H54 (cell line): ENCODE data around the gene CASK.
"Not testable (repeated sequence)": the region's sequence is repeated elsewhere in the genome, so short reads cannot be mapped to it uniquely, and the experiment has no call there.

Experiments
- DNase-seq: peaks from one replicate; pipeline ENCODE4 v3.0.0; 2011; ENCODE audit warnings: low spot score, mixed read lengths; ENCODE audit not compliant: insufficient read length
- FAIRE-seq: peaks from 3 replicates; lab custom pipeline; 2011; peaks lifted over from hg19 to GRCh38; lab: Jason Lieb, UNC
- POLR2A ChIP-seq: IDR thresholded peaks from 2 replicates; pipeline ENCODE4 v1.6.1; 2011; ENCODE audit warnings: low read depth, mild to moderate bottlenecking, low read length

The CASK gene

GRCh38 chrX:41692162-41692749 lies 231.1 kb downstream of the CASK start:
- TF ChIP-seq POLR2A: no peak
- DNase-seq (no peak), FAIRE-seq (no peak)

DNA sequence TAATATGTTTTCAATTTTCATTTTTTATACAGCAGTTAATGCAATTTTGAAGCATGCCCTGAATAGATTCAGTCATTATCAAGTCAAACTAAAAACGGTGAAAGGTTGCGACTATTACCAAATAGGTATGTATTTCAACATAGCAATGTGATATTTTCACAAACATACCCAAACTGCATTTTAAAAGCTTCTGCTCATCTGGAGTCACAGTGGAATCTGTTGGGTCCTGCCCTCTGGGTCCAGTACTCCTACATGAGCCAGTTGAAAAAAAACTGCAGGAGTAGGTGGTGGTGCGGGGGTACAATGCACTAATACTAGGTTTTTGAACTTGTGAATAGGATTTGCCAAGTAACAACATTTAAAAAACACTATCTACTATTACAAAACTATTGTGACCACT lies 233.6 kb downstream of the CASK start:
- TF ChIP-seq POLR2A: no peak
- FAIRE-seq: no peak
- no peak for DNase-seq

DNA sequence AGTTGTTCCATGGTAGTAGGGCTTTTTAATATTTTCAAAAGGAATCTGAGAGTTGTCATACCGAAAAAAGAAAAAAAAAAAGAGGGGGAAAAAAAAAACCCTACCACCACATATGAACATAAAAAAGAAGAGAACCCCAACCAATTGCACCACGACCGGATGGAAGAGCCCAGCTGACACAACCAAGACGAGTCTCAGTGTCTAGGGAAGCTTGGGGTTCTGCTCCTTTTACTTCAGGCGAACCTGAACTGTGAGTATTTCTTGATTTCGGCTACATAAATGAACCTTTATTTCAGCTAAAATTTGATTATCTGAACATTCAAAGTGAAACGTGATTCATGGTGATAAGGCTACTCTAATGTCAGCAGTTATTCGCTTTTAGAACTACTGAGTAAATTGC lies 234.5 kb downstream of the CASK start, which contains the start of gene GPR34:
Gene GPR34 (plus strand): TSS at position 139 of the 400 bp plus-strand sequence. CDS start 6,661 bp downstream, outside the sequence.
- no peak for FAIRE-seq
- no peak for TF ChIP-seq POLR2A
- DNase-seq: no peak

GRCh38 chrX:41688156-41688555 lies 235.2 kb downstream of the CASK start:
- TF ChIP-seq POLR2A: no peak
- FAIRE-seq (no peak), DNase-seq (no peak)

GRCh38 chrX:41686788-41687187 lies 236.6 kb downstream of the CASK start:
- DNase-seq (no peak), FAIRE-seq (no peak)
- TF ChIP-seq POLR2A: no peak

GRCh38 chrX:41684940-41685339 lies 238.4 kb downstream of the CASK start:
- TF ChIP-seq POLR2A: no peak
- DNase-seq (no peak), FAIRE-seq (no peak)

- DNase-seq: no peak
- no peak for TF ChIP-seq POLR2A
- FAIRE-seq: no peak
Observed at GRCh38 chrX:41684138-41684537, 239.2 kb downstream of the CASK start.

DNA sequence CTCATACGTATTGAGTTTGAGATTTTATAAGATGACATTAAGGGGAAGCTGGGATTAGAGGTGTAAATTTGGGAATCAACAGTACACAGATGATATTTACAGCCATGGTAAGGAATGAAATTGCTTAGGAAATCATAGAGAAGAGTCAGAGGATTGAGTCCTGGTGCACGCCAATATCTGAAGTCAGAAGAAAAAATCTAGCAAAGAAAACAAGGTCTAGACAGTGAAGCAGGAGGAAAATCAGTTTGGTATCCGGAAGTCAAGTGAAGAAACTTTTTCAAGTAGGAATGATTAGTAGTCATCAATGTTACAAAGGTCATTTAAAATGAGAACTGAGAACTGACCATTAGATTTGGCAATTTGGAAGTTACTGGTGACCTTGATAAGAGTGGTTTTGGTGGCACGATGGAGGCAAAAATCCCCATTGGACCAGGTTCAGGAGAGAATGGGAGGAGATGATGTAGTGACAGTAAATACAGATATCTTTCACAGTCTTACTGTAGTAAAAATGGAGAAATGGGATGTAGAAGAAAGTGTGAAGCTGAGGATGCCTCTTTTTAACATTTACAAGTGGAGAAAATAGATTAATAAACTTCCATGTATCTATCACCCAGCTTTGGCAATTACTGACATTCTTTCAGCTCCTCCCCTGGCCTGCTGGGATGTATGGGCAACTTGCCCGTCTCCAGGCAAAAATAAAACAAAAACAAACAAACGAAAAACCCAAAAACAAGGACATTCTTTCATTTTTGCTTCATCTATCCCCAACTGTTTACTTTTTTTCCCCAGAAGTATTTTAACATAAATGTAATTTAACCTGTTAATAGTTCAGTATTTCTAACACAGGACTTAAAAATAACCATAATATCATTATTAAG lies 245.9 kb downstream of the CASK start:
- DNase-seq: no peak
- FAIRE-seq: no peak
- TF ChIP-seq POLR2A: no peak

DNA sequence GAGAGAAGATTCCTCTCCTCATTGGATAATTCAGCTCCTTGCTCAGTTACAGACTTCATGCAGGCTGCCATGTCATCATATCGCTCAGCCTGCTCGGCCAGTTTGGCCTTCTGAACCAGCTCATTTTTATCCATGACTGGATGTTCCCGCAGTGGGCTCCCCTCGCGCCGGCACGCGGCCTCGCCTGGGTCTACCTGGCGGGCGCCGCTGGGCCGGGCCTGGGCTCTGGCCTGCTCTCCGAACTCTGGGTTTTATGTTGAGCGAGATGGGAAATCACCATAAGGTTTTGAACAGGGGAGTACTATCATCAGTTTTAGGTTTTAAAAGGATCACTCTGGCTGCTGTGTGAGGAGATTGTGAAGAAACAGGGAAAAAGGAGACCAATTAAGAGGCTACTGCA lies 247.0 kb downstream of the CASK start:
- not testable (repeated sequence) for FAIRE-seq, DNase-seq

DNA sequence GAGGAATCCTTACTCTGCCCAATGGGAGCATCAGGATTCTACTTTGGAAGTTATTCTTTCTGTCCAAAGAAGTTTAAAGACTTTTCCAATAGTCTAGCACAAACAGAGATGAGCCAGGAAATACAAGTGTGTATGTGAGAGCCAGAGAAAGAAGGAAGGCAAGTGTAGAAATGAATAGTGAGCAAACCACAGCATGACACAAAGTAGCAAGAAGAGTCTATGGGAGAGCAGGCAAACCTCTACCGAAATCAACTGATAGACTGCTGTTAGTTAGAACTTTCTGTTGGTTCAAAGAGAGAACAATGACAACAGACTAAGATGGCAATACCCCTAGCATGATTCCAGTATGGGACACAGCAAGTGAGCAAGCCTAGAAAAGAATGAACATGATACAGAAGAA lies 250.7 kb downstream of the CASK start:
- no peak for TF ChIP-seq POLR2A
- no peak for FAIRE-seq
- DNase-seq: no peak

GRCh38 chrX:41671082-41671481 lies 252.3 kb downstream of the CASK start:
- FAIRE-seq: no peak
- TF ChIP-seq POLR2A: no peak
- DNase-seq: no peak

DNA sequence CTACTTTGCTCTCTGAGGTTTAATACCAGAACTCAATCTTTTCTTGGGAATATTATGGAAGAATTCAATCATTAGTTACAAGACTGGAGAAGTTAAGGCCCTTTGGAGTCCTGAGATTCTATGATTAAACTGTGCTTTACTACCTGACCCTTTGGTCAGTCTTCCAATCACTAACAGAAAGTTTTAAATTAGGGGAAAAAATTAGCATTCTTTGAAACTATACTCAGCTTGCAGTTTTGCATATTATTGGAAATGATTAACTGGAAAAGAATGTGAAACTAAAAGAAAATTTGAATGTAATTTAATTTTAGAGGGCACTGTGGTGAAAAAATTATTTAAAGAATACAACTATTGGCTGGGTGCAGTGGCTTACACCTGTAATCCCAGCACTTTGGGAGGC lies 253.2 kb downstream of the CASK start:
- no peak for FAIRE-seq
- no peak for DNase-seq
- no peak for TF ChIP-seq POLR2A

- DNase-seq (no peak), FAIRE-seq (no peak)
- no peak for TF ChIP-seq POLR2A
Observed at GRCh38 chrX:41667631-41668030, 255.7 kb downstream of the CASK start.

DNA sequence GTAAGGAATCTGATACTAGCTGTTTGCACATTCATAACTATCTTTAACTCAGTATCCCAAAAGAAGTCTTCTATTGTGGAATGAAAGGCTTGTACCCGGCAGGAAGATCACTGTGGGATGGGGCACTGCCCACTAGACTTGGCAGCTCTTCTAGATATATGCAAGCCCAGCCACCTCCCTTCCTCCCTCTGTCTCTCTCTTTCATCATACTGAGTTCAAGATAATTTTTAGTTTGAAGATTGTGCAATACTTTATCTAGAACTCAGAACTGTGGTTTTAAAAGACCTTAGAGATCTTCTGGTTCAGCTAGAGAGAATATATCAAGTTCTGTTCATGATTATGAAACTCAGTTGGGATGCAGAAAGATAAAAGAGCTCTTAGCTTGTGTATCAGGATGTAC lies 257.1 kb downstream of the CASK start:
- no peak for TF ChIP-seq POLR2A
- FAIRE-seq: no peak
- no peak for DNase-seq

DNA sequence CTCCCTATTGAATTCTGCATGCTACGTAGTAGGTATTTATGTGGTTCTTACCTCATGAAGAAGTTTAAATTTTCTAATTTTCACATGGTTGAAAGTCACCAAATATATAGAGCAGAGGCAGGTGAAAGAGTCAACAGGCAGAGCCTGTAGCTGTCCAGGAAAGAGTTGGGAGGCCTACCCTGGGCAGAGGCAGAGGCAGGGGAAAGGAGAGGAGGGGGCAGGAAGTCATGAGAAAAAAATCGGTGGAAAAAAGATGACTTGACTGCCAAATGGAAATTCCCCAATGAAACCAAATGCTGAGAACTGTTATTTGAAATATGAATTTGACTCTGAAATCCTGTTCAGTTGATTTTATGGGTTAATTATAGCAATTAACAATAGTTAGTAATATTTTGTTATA lies 257.7 kb downstream of the CASK start:
- no peak for DNase-seq
- no peak for TF ChIP-seq POLR2A
- no peak for FAIRE-seq

GRCh38 chrX:41664908-41665307 lies 258.4 kb downstream of the CASK start:
- FAIRE-seq (no peak), DNase-seq (no peak)
- TF ChIP-seq POLR2A: no peak
